ENCODE data around the gene SLC31A1. TPM values are rescaled to one million over a fixed set of nuclear protein-coding genes. Genes with fewer than 3 reads are reported as not detected.
A peak's percentile ranks its signal among the peaks of the same experiment; 100 is the strongest.

Gene SLC31A1
- total and polyA plus RNA-seq, 2 of the 13 experiments (the other 11 are each of a cell fraction or from before 2014, with no cell fraction given), result 62.9 to 70.0 TPM

- TF ChIP-seq KIAA2018 (CRISPR knock-in tag; IDR thresholded peaks at IDR 0.05; ENCODE audit: borderline replicate concordance) (no peak), ZBTB49 (CRISPR knock-in tag; IDR thresholded peaks at IDR 0.05; ENCODE audit: borderline replicate concordance) (no peak), KAT2B (IDR thresholded peaks at IDR 0.05; ENCODE audit: borderline replicate concordance, low read depth, low read length) (no peak), HNF4A (CRISPR knock-in tag; IDR thresholded peaks at IDR 0.05) (peak; percentile 65), ZKSCAN8 (CRISPR knock-in tag; IDR thresholded peaks at IDR 0.05; ENCODE audit: borderline replicate concordance) (0 out of 2 replicates have a peak, but pooled peaks have one; percentile 52), MLX (CRISPR knock-in tag; IDR thresholded peaks at IDR 0.05) (0 out of 2 replicates have a peak, but pooled peaks have one; percentile 49), ZBTB33 (CRISPR knock-in tag; IDR thresholded peaks at IDR 0.05) (peak; percentile 37; the same call in 1 of the 2 replicates), DR1 (CRISPR knock-in tag; IDR thresholded peaks at IDR 0.05) (no peak), TEAD3 (CRISPR knock-in tag; optimal IDR thresholded peaks at IDR 0.05; ENCODE audit: borderline replicate concordance) (peak; percentile 14), ZNF740 (CRISPR knock-in tag; IDR thresholded peaks at IDR 0.05) (no peak), NR2F6 (IDR thresholded peaks at IDR 0.05) (peak; percentile 30), NR2F6 (CRISPR knock-in tag; IDR thresholded peaks at IDR 0.05) (peak; percentile 39; the same call in 1 of the 2 replicates), SPEN (CRISPR knock-in tag; IDR thresholded peaks at IDR 0.05; ENCODE audit: low read depth) (0 out of 2 replicates have a peak, but pooled peaks have one; percentile 24), ZFP36 (IDR thresholded peaks at IDR 0.05; ENCODE audit: borderline replicate concordance, low read depth, low read length, partially characterized antibody) (no peak), KMT2B (CRISPR knock-in tag; IDR thresholded peaks at IDR 0.05) (peak; percentile 22; the same call in 1 of the 2 replicates), ZNF460 (CRISPR knock-in tag; IDR thresholded peaks at IDR 0.05; ENCODE audit: borderline replicate concordance) (peak; percentile 55; the same call in 1 of the 2 replicates)
These were observed 81.6 kb downstream of the SLC31A1 start, which contains the start of gene RNF183 (continued) for GRCh38 chr9:113302792-113303418.

Data from HepG2 (cell line).